Dermis microvascular lymphatic vessel endothelial cell (primary cell): ENCODE measurements around the gene YLPM1. TPM values are rescaled to one million over a fixed set of nuclear protein-coding genes. Genes with fewer than 3 reads are reported as not detected.

Experiments used
- DNase-seq, 2 donors: peaks; one replicate each; pipeline versions ENCODE4 v3.0.0 to v3.0.0-alpha.2; 2010; ENCODE audit warnings: low read depth in 2 of 2
- total RNA-seq: library from RNA; depleted of rRNA; stranded (reverse); fragments of >200 nt; gene quantifications from 2 replicates; pipeline ENCODE4 v1.2.1, GENCODE V29; 2014

YLPM1 gene
- total RNA-seq, 1 donor from 2014 or later: 14.5 TPM

GRCh38 chr14:74840603-74841030, 77.5 kb downstream of the YLPM1 start:
- no peak for DNase-seq

- no peak for DNase-seq
Observed at GRCh38 chr14:74841230-74842207, 78.4 kb downstream of the YLPM1 start.

DNA sequence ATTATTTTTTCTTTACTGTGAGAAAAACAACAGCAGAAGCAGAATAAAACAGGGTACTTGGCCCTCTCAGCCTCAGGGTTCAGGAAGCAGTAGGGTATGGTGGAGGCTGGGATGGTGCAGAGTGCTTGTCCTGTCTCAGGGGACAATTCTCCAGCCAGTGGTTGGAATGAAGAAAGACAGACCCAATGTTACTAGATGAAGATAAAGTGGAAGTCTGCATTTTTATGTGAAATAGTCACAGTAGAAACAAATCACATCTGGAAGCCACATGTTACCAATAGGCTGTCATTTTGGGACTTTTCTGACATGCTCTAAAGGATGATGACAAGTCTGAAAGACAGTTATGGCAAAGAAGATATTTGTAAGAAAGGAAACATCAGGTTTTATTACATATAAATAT, 80.5 kb downstream of the YLPM1 start:
- DNase-seq: no peak

DNA sequence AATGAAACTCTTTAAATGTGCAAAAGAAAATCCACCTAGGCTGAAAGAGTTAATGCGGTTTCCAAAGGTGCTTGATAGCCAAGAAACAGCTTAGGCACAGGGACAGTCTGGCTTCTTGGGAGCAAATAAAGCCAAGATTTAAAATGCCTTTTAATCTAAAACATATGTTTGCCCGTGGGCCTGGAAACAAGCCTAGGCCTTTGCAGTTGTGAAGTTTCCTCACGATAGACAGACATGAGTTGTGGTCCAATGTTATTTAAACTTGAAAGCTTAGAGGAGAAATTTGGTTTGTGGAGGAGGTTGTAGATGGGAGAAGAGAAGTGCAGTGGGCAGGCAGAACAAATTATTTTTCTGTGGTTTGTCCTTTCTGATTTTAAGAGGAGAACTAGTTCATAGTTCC, 83.1 kb downstream of the YLPM1 start:
- no peak for DNase-seq

DNA sequence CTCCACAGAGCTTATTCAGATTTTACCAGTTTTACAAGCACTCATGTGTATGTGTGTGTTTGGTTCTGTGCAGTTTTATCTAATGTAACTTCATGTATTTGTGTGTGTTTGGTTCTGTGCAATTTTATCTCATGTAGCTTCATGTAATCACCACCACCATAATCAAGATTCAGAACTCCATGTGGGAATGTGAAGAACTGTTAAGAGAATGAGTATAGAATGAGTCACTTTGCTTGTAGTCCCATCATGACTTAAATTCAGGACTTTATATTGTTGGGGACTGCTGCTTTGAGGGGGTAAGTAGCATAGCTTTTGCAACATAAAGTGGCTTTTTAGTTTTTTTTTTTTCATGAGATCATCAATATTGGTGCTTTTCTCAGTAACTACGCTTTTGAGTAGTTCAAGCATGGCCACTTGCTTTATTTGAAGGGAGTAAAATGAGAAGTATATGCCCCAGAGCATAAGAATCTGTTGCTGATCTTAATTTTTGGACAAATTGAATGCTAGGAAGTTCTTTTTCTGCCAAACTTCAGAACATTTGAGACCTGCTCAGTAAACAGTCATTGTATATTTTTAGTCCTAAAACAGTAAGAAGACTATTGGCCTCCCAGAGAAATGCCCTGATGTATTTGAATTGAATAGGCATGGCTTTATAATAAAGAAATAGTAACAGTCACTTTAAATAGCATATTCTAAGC, 84.0 kb downstream of the YLPM1 start:
- DNase-seq: no peak

DNA sequence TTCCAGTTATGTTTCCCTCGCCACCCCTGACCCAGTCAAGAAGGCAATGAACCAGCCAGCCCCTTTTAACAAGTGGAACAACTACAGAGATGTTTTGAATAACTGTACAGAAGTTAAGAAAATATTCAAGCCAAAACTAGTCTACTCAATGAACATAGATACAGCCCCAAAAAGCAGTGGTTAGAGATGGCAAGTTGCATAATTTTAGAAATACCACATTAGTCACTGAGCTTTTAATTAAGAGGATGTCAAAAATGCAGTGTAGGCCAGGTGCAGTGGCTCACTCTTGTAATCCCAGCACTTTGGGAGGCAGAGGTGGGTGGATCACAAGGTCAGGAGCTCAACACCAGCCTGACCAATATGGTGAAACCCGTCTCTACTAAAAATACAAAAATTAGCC, 85.7 kb downstream of the YLPM1 start:
- no peak for DNase-seq

GRCh38 chr14:74852922-74853530, 89.9 kb downstream of the YLPM1 start:
- DNase-seq: peak; percentile 7 to 27

GRCh38 chr14:74853581-74853980, 90.5 kb downstream of the YLPM1 start:
- DNase-seq: no peak

DNA sequence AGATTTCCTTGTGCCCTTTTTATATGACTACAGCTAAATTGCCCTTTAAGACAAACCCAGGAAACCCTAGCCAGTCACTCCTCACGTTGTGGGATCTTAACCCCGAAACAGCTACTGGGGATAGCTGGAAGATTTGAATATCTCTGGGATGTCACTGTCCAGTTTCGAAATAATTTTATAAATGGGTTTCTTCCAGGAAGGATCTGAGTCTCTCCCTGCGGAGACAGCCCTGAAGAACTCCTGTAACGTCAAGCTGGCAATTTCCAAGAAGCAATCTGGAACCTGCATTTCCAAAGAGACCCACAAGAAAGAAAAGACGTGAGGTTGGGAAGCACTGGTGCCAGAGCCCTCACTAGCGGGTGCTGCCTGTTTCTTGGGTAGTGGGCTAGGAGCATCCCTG, 91.9 kb downstream of the YLPM1 start:
- no peak for DNase-seq

DNA sequence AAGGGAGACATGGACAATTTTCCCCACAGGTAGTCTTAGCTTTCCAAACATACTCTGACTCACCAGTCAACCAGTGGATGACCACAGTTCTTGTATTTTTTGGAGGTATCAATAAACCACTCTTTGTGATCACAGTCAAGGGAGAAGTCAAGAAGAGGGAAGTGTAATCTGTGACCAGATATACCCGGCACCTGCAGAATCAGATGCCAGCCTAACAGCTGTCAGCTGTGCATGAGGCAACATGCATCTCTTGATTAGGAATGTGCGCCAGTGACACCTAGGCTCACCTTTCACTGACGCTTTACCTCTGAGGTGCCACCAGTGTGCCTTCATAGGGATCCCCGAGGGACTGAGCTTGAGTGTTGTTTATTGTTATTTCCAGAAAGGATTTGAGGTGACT, 92.8 kb downstream of the YLPM1 start:
- DNase-seq: no peak

GRCh38 chr14:74856366-74856765, 93.2 kb downstream of the YLPM1 start:
- no peak for DNase-seq

DNA sequence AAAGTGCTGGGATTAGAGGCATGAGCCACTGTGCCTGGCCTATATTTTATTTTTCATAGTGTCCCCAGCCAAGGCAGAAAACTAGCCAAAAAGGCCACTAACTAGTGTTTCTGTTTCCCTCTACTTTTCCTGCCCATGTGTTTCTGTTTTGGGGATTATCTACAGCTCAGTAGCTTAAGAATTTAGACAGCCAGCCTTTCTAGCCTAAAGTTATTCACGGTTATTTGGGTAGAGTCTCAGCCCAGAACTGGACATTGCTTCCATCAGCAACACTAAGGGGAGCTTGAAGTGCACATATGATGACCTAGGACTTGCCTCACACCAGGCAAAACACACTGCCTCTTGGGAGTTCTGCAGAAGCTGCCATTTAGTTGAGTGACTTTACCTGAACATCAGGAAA, 94.9 kb downstream of the YLPM1 start:
- no peak for DNase-seq

DNA sequence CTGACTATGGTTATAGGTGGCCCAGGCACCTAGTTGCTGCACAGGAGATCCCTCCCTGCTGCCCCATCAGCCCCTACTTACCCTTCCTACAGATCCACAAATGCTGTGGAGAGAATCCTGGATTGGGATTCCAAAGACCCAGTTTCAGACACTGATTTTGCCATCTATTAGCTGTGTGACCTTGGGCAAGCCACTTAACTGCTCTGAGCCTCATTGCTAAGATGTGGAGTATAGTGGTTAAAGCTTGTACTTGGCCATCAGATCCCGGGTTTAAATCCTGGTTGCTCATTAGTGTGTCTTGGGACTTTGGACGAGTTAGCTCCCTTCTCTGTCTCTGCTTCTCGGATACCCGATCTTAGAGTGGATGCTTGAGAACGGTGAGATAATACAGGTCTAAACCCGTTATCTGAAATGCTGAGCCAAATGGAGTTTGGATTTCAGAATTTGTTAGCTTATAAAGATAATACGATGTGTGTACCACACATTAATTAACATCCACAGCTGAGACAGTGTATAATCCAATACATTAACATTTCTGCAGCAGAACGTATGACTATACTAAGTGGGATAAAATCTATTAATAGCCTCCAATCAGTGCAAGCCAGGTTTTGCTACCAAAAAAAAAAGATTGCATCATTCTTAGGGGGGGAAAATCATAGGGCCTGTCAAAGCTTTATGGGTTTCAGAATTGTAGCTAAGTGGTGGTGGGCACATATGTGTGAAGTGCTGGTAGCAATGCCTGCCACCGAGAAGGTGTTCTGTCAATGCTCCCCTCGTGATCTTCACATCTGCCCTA, 96.8 kb downstream of the YLPM1 start:
- no peak for DNase-seq

DNA sequence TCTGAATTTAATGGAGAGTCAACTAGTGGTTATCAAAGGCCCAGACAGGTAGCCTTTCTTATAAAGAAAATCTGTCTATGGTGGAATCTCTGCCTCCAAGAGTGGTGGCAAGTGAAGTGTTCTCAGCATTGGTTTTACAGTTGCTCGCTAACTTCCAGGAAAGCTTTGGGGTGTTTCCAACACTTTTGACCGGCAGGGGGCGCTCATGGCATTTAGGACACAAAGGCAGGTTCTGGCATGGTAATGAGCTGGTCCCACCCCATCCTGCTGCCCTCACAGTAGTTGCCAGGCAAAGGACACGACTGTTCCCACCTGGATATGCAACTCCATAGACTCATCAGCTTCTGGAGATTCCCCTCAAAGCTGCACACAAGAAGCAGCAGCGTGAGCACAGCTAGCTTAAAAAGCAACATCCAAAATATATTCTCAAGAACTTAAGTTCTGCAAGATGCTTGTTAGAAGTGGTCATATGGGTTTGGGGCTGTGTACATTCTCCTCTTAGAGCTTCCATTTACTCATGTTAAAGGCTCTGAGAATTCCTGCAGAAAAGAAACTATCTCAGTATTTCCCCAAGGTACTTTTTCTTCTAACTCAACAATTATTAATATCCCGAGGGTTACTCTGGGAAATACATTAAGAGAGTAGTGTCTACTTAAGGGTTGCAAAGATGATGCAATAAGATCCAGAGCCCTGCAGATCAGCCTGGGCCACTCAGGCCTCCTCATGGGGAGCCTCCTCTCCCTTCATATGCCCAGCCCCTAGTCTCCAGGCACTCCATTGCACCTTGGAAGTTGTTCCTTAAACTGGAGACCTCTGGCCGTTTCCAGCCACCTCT, 98.0 kb downstream of the YLPM1 start:
- DNase-seq: peak; percentile 76 to 86

- DNase-seq: no peak
Observed at GRCh38 chr14:74861734-74862090, 98.6 kb downstream of the YLPM1 start.

- no peak for DNase-seq
Observed at GRCh38 chr14:74863274-74863673, 100.2 kb downstream of the YLPM1 start.

- DNase-seq: no peak
Observed at GRCh38 chr14:74864198-74864597, 101.1 kb downstream of the YLPM1 start.

GRCh38 chr14:74865156-74865555, 102.0 kb downstream of the YLPM1 start:
- DNase-seq: no peak

DNA sequence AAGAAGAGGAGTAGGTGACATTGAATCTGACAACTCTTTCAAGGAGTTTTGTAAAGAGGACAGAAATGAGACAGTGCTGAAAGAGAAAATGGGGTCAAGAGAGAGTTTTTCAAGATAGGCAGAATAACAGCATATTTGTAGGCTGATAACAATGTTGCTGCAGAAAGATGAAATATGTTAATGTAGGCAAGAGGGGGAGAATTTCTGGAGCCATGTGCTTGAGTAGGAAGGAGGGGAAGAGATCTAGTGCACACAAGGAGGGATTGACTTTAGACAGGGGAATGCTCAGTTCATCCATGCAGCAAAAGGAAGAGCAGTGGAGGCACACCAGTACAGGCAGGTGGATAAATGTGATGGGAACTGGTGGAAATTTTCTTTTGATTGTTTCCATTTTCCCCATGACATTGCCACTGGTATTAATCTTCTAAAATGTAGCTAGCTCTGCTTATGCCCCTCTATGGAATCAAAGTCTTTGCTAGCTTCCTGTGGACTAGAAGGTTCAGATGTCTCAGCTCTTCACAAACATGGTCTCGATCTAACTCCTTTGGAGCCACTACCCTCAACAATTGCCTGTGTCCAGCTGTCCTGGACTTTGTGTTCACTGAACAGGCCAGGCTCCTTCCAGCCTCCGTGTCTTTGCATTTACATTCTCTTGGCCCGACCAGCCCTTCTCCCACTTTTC, 103.7 kb downstream of the YLPM1 start:
- no peak for DNase-seq

GRCh38 chr14:74867673-74868072, 104.6 kb downstream of the YLPM1 start:
- DNase-seq: peak; percentile 55 to 72
